Activated gamma-delta T cell (primary cell): ENCODE data around the gene CXCL10.
"Not testable (repeated sequence)": the region's sequence is repeated elsewhere in the genome, so short reads cannot be mapped to it uniquely, and the experiment has no call there.

Source experiments
- DNase-seq: peaks from one replicate; lab custom pipeline; 2025; lab: John Stamatoyannopoulos, UW
- total RNA-seq, 2 donors: gene quantifications; one replicate each; lab custom pipeline; 2026; lab: John Stamatoyannopoulos, UW

The CXCL10 gene
- 0 to 0.96 reads per million in 2 donors for total RNA-seq

- no peak for DNase-seq
Observed at GRCh38 chr4:76023389-76023788, at the start of gene CXCL10. Gene CXCL10, minus strand, starts transcription at chr4:76023497. Its CDS starts 66 bp downstream, at chr4:76023431.

GRCh38 chr4:76072760-76073159 lies 49.5 kb upstream of the CXCL10 start:
- DNase-seq = no peak

GRCh38 chr4:76067652-76068286 lies 44.5 kb upstream of the CXCL10 start:
- DNase-seq = no peak

- DNase-seq = no peak
Observed at GRCh38 chr4:76066546-76066945, 43.2 kb upstream of the CXCL10 start.

- no peak for DNase-seq
Observed at GRCh38 chr4:76061982-76062381, 38.7 kb upstream of the CXCL10 start.

- no peak for DNase-seq
Observed at GRCh38 chr4:76061421-76061820, 38.1 kb upstream of the CXCL10 start.

- no peak for DNase-seq
Observed at GRCh38 chr4:76060506-76060905, 37.2 kb upstream of the CXCL10 start.

GRCh38 chr4:76059750-76060149 lies 36.5 kb upstream of the CXCL10 start:
- no peak for DNase-seq

GRCh38 chr4:76058888-76059426 lies 35.7 kb upstream of the CXCL10 start:
- no peak for DNase-seq

- no peak for DNase-seq
Observed at GRCh38 chr4:76058302-76058701, 35.0 kb upstream of the CXCL10 start.

GRCh38 chr4:76055421-76055820 lies 32.1 kb upstream of the CXCL10 start:
- DNase-seq = no peak

- DNase-seq = no peak
Observed at GRCh38 chr4:76055016-76055415, 31.7 kb upstream of the CXCL10 start.

GRCh38 chr4:76053730-76054129 lies 30.4 kb upstream of the CXCL10 start:
- DNase-seq = no peak

- not testable (repeated sequence) for DNase-seq
Observed at GRCh38 chr4:76050560-76051050, 27.3 kb upstream of the CXCL10 start.

- not testable (repeated sequence) for DNase-seq
Observed at GRCh38 chr4:76049860-76050416, 26.6 kb upstream of the CXCL10 start.

- not testable (repeated sequence) for DNase-seq
Observed at GRCh38 chr4:76044686-76045085, 21.4 kb upstream of the CXCL10 start.

GRCh38 chr4:76043306-76043705 lies 20.0 kb upstream of the CXCL10 start:
- not testable (repeated sequence) for DNase-seq

GRCh38 chr4:76042241-76042998 lies 19.1 kb upstream of the CXCL10 start:
- DNase-seq = not testable (repeated sequence)

- no peak for DNase-seq
Observed at GRCh38 chr4:76036855-76037254, 13.6 kb upstream of the CXCL10 start.

GRCh38 chr4:76035799-76036380 lies 12.6 kb upstream of the CXCL10 start, which contains the start of gene CXCL11:
Gene CXCL11, minus strand, starts transcription at chr4:76036070. Its CDS starts 83 bp downstream, at chr4:76035987.
- DNase-seq = no peak

GRCh38 chr4:76035141-76035540 lies 11.8 kb upstream of the CXCL10 start:
- no peak for DNase-seq

GRCh38 chr4:76029300-76029699 lies 6.0 kb upstream of the CXCL10 start:
- no peak for DNase-seq
